NCI-H345 treated with DMSO at 0.1 percent for 48 hours (cell line): Measurements from ENCODE around the gene HIPK2.

Source experiments
- DNase-seq: peaks from one replicate; lab custom pipeline; 2025; ENCODE audit not compliant: unreplicated experiment; lab: John Stamatoyannopoulos, UW

HIPK2 gene

GRCh38 chr7:139777948-139778841 is at the start of gene HIPK2:
Gene HIPK2 (minus strand): TSS chr7:139777998. CDS start chr7:139777623, 375 bp downstream.
- peak; percentile 25 for DNase-seq

- DNase-seq: no peak
These were observed 49.2 kb upstream of the HIPK2 start for GRCh38 chr7:139827042-139827441.

GRCh38 chr7:139825666-139826290 is 48.0 kb upstream of the HIPK2 start:
- DNase-seq: no peak

GRCh38 chr7:139823959-139824521 is 46.2 kb upstream of the HIPK2 start:
- no peak for DNase-seq

- DNase-seq: no peak
These were observed 45.1 kb upstream of the HIPK2 start for GRCh38 chr7:139822855-139823254.

- DNase-seq: no peak
These were observed 43.7 kb upstream of the HIPK2 start for GRCh38 chr7:139821349-139822105.

- no peak for DNase-seq
These were observed 42.3 kb upstream of the HIPK2 start for GRCh38 chr7:139820089-139820488.

- DNase-seq: no peak
These were observed 39.5 kb upstream of the HIPK2 start for GRCh38 chr7:139817249-139817648.

- DNase-seq: no peak
These were observed 35.9 kb upstream of the HIPK2 start for GRCh38 chr7:139813689-139814088.

GRCh38 chr7:139813151-139813550 is 35.4 kb upstream of the HIPK2 start:
- DNase-seq: no peak

GRCh38 chr7:139811066-139811465 is 33.3 kb upstream of the HIPK2 start:
- DNase-seq: no peak

- no peak for DNase-seq
These were observed 31.1 kb upstream of the HIPK2 start for GRCh38 chr7:139808846-139809442.

- no peak for DNase-seq
These were observed 30.6 kb upstream of the HIPK2 start for GRCh38 chr7:139808427-139808826.

GRCh38 chr7:139807009-139807408 is 29.2 kb upstream of the HIPK2 start:
- no peak for DNase-seq

GRCh38 chr7:139804571-139804970 is 26.8 kb upstream of the HIPK2 start:
- DNase-seq: no peak

- no peak for DNase-seq
These were observed 21.8 kb upstream of the HIPK2 start for GRCh38 chr7:139799586-139799985.

- no peak for DNase-seq
These were observed 21.1 kb upstream of the HIPK2 start for GRCh38 chr7:139798892-139799291.

- no peak for DNase-seq
These were observed 20.4 kb upstream of the HIPK2 start for GRCh38 chr7:139798221-139798620.

- DNase-seq: no peak
These were observed 19.8 kb upstream of the HIPK2 start for GRCh38 chr7:139797607-139798006.

- DNase-seq: no peak
These were observed 13.5 kb upstream of the HIPK2 start for GRCh38 chr7:139791316-139791715.

GRCh38 chr7:139784648-139785047 is 6.8 kb upstream of the HIPK2 start:
- DNase-seq: peak; percentile 8
